Suprapubic skin (tissue), 3 donors: ENCODE results near the gene PSMA7.

Experiments
- CTCF ChIP-seq, 2 donors: fragments of 200-600 bp in 1 of 2; fragments of 450-650 bp in 1 of 2; sonication (generic) in 1 of 2; IDR thresholded peaks; one replicate each; pipeline ENCODE4 v1.5.1; 2016 to 2019; ENCODE audit warnings: antibody characterized with exemption in 2 of 2, mild to moderate bottlenecking in 1 of 2, moderate library complexity in 1 of 2
- POLR2A ChIP-seq, 2 donors: fragments of 450-650 bp; IDR thresholded peaks; one replicate each; pipeline ENCODE4 v1.6.1; 2017; ENCODE audit warnings: antibody characterized with exemption in 2 of 2, mild to moderate bottlenecking in 2 of 2, moderate library complexity in 2 of 2

GRCh38 chr20:62172666-62173065, 29.5 kb upstream of the PSMA7 start:
- TF ChIP-seq POLR2A (IDR thresholded peaks at IDR 0.05), result no peak
- no peak for TF ChIP-seq CTCF (IDR thresholded peaks at IDR 0.05)
